T-helper 1 cell (primary cell): Measurements from ENCODE around the gene MEF2B.

ENCODE experiments used
- DNase-seq, 5 donors: peaks; one replicate each; pipeline ENCODE4 v3.0.0-alpha.2; 2012 to 2020

MEF2B gene

GRCh38 chr19:19096641-19097627 lies 73.1 kb downstream of the MEF2B start:
- no peak for DNase-seq

- no peak for DNase-seq
These were observed 74.4 kb downstream of the MEF2B start for GRCh38 chr19:19095691-19096090.
